Panc1 (cell line): Measurements from ENCODE around the gene CAPN7. TPM values are rescaled to one million over a fixed set of nuclear protein-coding genes. Genes with fewer than 3 reads are reported as not detected.

Source experiments
- ATAC-seq: fragments of 200-7000 bp; cut with Tn5 transposase; 2 replicates; pipeline ENCODE4 v1.9.1; 2020; ENCODE audit warnings: mild to moderate bottlenecking, moderate library complexity
- BruUV-seq: library from RNA; stranded (reverse); fragments of 400-500 nt; replicated peaks from 2 replicates; lab custom pipeline; 2021; lab: Mats Ljungman, UMichigan
- CTCF ChIA-PET: fragments of 300-600 bp; sonication (Branson Sonifier 250); formaldehyde crosslinking; loops from one replicate; lab custom pipeline; 2022; ENCODE audit warnings: antibody characterized with exemption; lab: Charles Lee
- POLR2A ChIA-PET: fragments of 300-600 bp; sonication (Branson Sonifier 250); formaldehyde crosslinking; loops from one replicate; lab custom pipeline; 2022; ENCODE audit warnings: antibody characterized with exemption; lab: Charles Lee
- DNase-seq: peaks from one replicate; pipeline ENCODE4 v3.0.0-alpha.2; 2010; ENCODE audit warnings: low read depth, low spot score
- H3K27ac ChIP-seq: 2 replicates; pipeline ENCODE4 v1.5.1; 2011; ENCODE audit warnings: mild to moderate bottlenecking, low read length, inconsistent platforms
- H3K27me3 ChIP-seq: fragments of 200-500 bp; sonication (Bioruptor generic); 2 replicates; pipeline ENCODE4 v1.6.0; 2014; ENCODE audit warnings: low read length, inconsistent platforms; ENCODE audit not compliant: control insufficient read depth, insufficient read depth
- H3K36me3 ChIP-seq: fragments of 200-500 bp; sonication (Bioruptor generic); 2 replicates; pipeline ENCODE4 v1.5.1; 2014; ENCODE audit warnings: inconsistent platforms, mild to moderate bottlenecking, low read length, moderate library complexity; ENCODE audit not compliant: control insufficient read depth, insufficient read depth
- H3K4me1 ChIP-seq: 2 replicates; pipeline ENCODE4 v1.5.1; 2011; ENCODE audit warnings: inconsistent platforms, mild to moderate bottlenecking, low read length, moderate library complexity; ENCODE audit not compliant: control insufficient read depth, insufficient read depth
- H3K4me3 ChIP-seq, 2 experiments: 2 replicates each; pipeline ENCODE4 v1.5.1; 2011 to 2012; ENCODE audit warnings: low read depth in 2 of 2, low read length in 2 of 2, mild to moderate bottlenecking in 2 of 2, inconsistent platforms in 1 of 2, moderate library complexity in 1 of 2
- H3K9me3 ChIP-seq: fragments of 200-500 bp; sonication (Bioruptor generic); 2 replicates; pipeline ENCODE4 v1.5.1; 2014; ENCODE audit warnings: low read depth, mild to moderate bottlenecking, inconsistent platforms, low read length, moderate library complexity; ENCODE audit not compliant: control insufficient read depth, insufficient read depth
- CTCF ChIP-seq: fragments of 450-650 bp; IDR thresholded peaks from 2 replicates; pipeline ENCODE4 v1.5.1; 2017; ENCODE audit warnings: mild to moderate bottlenecking
- POLR2AphosphoS5 ChIP-seq: IDR thresholded peaks from 2 replicates; pipeline ENCODE4 v1.6.1; 2012; ENCODE audit warnings: mild to moderate bottlenecking, low read depth, low read length, moderate library complexity
- REST ChIP-seq, 2 experiments: IDR thresholded peaks; 2 replicates each; pipeline ENCODE4 v1.6.1; 2011 to 2012; ENCODE audit warnings: low read depth in 2 of 2, control low read depth in 1 of 2, low read length in 1 of 2, mild to moderate bottlenecking in 1 of 2, moderate library complexity in 1 of 2; ENCODE audit not compliant: insufficient read depth in 1 of 2
- SIN3A ChIP-seq: IDR thresholded peaks from 2 replicates; pipeline ENCODE4 v1.6.1; 2012; ENCODE audit warnings: low read depth, mild to moderate bottlenecking, low read length, moderate library complexity, borderline replicate concordance; ENCODE audit not compliant: insufficient read depth
- TCF7L2 ChIP-seq: IDR thresholded peaks from 2 replicates; pipeline ENCODE4 v1.6.1; 2011; ENCODE audit warnings: mild to moderate bottlenecking, low read depth, low read length, inconsistent platforms
- in situ Hi-C: cut with HindIII; loops from 2 replicates; pipeline ENCODE4 v1.10.0; 2016; ENCODE audit warnings: low sequenced_read_pairs, low pct_unique_long_range_greater_than_20kb
- intact Hi-C: fragments of 100-400 bp; cut with micrococcal nuclease; formaldehyde crosslinking; loops from one replicate; pipeline ENCODE4 v1.10.0; 2022; ENCODE audit not compliant: unreplicated experiment
- total RNA-seq: library from RNA; stranded (reverse); gene quantifications from one replicate; pipeline ENCODE4 v1.2.1, GENCODE V29; 2021; ENCODE audit not compliant: unreplicated experiment

The CAPN7 gene
- total RNA-seq, 1 experiment from 2014 or later: 26.5 TPM

GRCh38 chr3:15261274-15261673 is 55.2 kb downstream of the CAPN7 start:
- in situ Hi-C loops: no loop called here
- Histone ChIP-seq H3K4me3 (no peak overlapping the region), H3K27ac (no peak overlapping the region), H3K27me3 (no peaks in the 10 kb centered on the region), H3K4me1 (no peaks in the 10 kb centered on the region), H3K36me3 (peaks cover 3% of the 10 kb centered on the region; the same call in 1 of the 2 replicates), H3K9me3 (no peaks in the 10 kb centered on the region)
- TF ChIP-seq POLR2AphosphoS5 (no peak), CTCF (no peak), SIN3A (no peak), TCF7L2 (no peak), REST (IDR thresholded peaks at IDR 0.05; ENCODE audit: insufficient read depth in 1 of 2, low read depth in 2 of 2, low read length in 1 of 2) (no peak)
- BruUV-seq: no TSS peak
- DNase-seq (no peak), ATAC-seq (no peak)
- CTCF ChIA-PET: no interaction called here
- POLR2A ChIA-PET: no interaction called here
- intact Hi-C loops: no loop called here

- no peaks in the 10 kb centered on the region for H3K9me3 ChIP-seq
- ATAC-seq (no peak), DNase-seq (no peak)
- ChIA-PET CTCF (no interaction called here), POLR2A (no interaction called here)
- in situ Hi-C loops (no loop called here), intact Hi-C loops (no loop called here)
- BruUV-seq: no TSS peak
- H3K27ac ChIP-seq: no peak overlapping the region
- no peaks in the 10 kb centered on the region for H3K4me1 ChIP-seq
- no peak overlapping the region for H3K4me3 ChIP-seq
- H3K36me3 ChIP-seq: no peaks in the 10 kb centered on the region
- TF ChIP-seq SIN3A: no peak
- TF ChIP-seq TCF7L2: no peak
- TF ChIP-seq CTCF: no peak
- no peak for TF ChIP-seq REST (IDR thresholded peaks at IDR 0.05; ENCODE audit: insufficient read depth in 1 of 2, low read depth in 2 of 2, low read length in 1 of 2)
- no peak for TF ChIP-seq POLR2AphosphoS5
- no peaks in the 10 kb centered on the region for H3K27me3 ChIP-seq
Measured at GRCh38 chr3:15262021-15262420, 56.0 kb downstream of the CAPN7 start.
